HepG2 (cell line): ENCODE data around the gene CDC14B. TPM values are rescaled to one million over a fixed set of nuclear protein-coding genes. Genes with fewer than 3 reads are reported as not detected.
A peak's percentile ranks its signal among the peaks of the same experiment; 100 is the strongest.

Experiments used
- ARNT2 ChIP-seq: sonication (generic); formaldehyde crosslinking; IDR thresholded peaks from 2 replicates; pipeline ENCODE4 v1.8.0; 2022; ENCODE audit warnings: mild to moderate bottlenecking, low read depth, missing genetic modification reagents, moderate library complexity
- ARNTL ChIP-seq: sonication (generic); formaldehyde crosslinking; IDR thresholded peaks from 2 replicates; pipeline ENCODE4 v1.4.0; 2020; ENCODE audit warnings: mild to moderate bottlenecking, missing genetic modification reagents
- FOXK1 ChIP-seq: sonication (generic); formaldehyde crosslinking; IDR thresholded peaks from 2 replicates; pipeline ENCODE4 v1.4.0; 2020; ENCODE audit warnings: low read depth, missing genetic modification reagents, borderline replicate concordance
- FOXO1 ChIP-seq: sonication (generic); formaldehyde crosslinking; IDR thresholded peaks from 2 replicates; pipeline ENCODE4 v1.4.0; 2020; ENCODE audit warnings: missing genetic modification reagents
- IRF9 ChIP-seq: sonication (generic); formaldehyde crosslinking; IDR thresholded peaks from 2 replicates; pipeline ENCODE4 v1.8.0; 2022; ENCODE audit warnings: missing genetic modification reagents, mild to moderate bottlenecking, borderline replicate concordance
- MLXIP ChIP-seq: sonication (generic); formaldehyde crosslinking; IDR thresholded peaks from 2 replicates; pipeline ENCODE4 v1.9.0; 2021; ENCODE audit warnings: missing genetic modification reagents, borderline replicate concordance
- NPAS2 ChIP-seq: sonication (generic); formaldehyde crosslinking; IDR thresholded peaks from 2 replicates; pipeline ENCODE4 v1.8.0; 2022; ENCODE audit warnings: mild to moderate bottlenecking, missing genetic modification reagents, borderline replicate concordance
- NRL ChIP-seq: sonication (generic); formaldehyde crosslinking; IDR thresholded peaks from 2 replicates; pipeline ENCODE4 v1.5.0; 2020; ENCODE audit warnings: missing genetic modification reagents, mild to moderate bottlenecking, moderate library complexity, borderline replicate concordance
- RBFOX2 ChIP-seq: fragments of 200-400 bp; formaldehyde crosslinking; IDR thresholded peaks from 2 replicates; pipeline ENCODE4 v1.6.1; 2017; ENCODE audit warnings: low read depth, mild to moderate bottlenecking, low read length
- ZNF709 ChIP-seq: sonication (generic); formaldehyde crosslinking; IDR thresholded peaks from 2 replicates; pipeline ENCODE4 v1.5.0; 2020; ENCODE audit warnings: mild to moderate bottlenecking, missing genetic modification reagents
- ZNF850 ChIP-seq: sonication (generic); formaldehyde crosslinking; conservative IDR thresholded peaks from 2 replicates; pipeline ENCODE4 v1.9.0; 2021; ENCODE audit warnings: mild to moderate bottlenecking, missing genetic modification reagents
- ZSCAN30 ChIP-seq: sonication (generic); formaldehyde crosslinking; IDR thresholded peaks from 2 replicates; pipeline ENCODE4 v1.5.0; 2020; ENCODE audit warnings: mild to moderate bottlenecking, missing genetic modification reagents
- polyA plus RNA-seq, 8 experiments: library from polyadenylated mRNA; depleted of rRNA in 3 of 8; stranded (reverse) in 7 of 8; unstranded in 1 of 8; fragments of >200 nt; fragmentation: Illumina TruSeq in 4 of 8; extraction: Trizol in 4 of 8; gene quantifications; 2 replicates each; pipeline versions ENCODE4 v1.2.1 to v1.2.3, GENCODE V29; 2011 to 2016; ENCODE audit warnings: low read depth in 4 of 8, missing spikeins in 1 of 8, mixed read lengths in 1 of 8; ENCODE audit not compliant: insufficient read depth in 1 of 8
- total RNA-seq, 5 experiments: library from RNA; depleted of rRNA; stranded (reverse); fragments of >200 nt; fragmentation: Illumina TruSeq; extraction: Trizol; gene quantifications; 2 replicates each; pipeline ENCODE4 v1.2.3, GENCODE V29; 2016; ENCODE audit warnings: low read depth in 1 of 5
- TF ChIP-seq, protein P1 (sequence below): IDR thresholded peaks from 2 replicates; pipeline ENCODE4 v1.6.1; 2016; ENCODE audit warnings: missing compliant biosample characterization, missing genetic modification reagents, borderline replicate concordance
- TF ChIP-seq, protein P2 (sequence below): sonication (generic); formaldehyde crosslinking; IDR thresholded peaks from 2 replicates; pipeline ENCODE4 v1.4.0; 2020; ENCODE audit warnings: mild to moderate bottlenecking, missing genetic modification reagents
- TF ChIP-seq, protein P3 (sequence below): sonication (generic); formaldehyde crosslinking; IDR thresholded peaks from 2 replicates; pipeline ENCODE4 v1.4.0; 2020; ENCODE audit warnings: missing genetic modification reagents

Gene CDC14B
- total and polyA plus RNA-seq, 2 of the 13 experiments (the other 11 are each of a cell fraction or from before 2014, with no cell fraction given): 25.8 to 33.3 TPM

- TF ChIP-seq, protein P1, sequence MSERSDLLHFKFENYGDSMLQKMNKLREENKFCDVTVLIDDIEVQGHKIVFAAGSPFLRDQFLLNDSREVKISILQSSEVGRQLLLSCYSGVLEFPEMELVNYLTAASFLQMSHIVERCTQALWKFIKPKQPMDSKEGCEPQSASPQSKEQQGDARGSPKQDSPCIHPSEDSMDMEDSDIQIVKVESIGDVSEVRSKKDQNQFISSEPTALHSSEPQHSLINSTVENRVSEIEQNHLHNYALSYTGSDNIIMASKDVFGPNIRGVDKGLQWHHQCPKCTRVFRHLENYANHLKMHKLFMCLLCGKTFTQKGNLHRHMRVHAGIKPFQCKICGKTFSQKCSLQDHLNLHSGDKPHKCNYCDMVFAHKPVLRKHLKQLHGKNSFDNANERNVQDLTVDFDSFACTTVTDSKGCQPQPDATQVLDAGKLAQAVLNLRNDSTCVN (CRISPR knock-in tag): no peak
- TF ChIP-seq IRF9 (CRISPR knock-in tag): no peak; the same call in 1 of the 2 replicates
- TF ChIP-seq, protein P2, sequence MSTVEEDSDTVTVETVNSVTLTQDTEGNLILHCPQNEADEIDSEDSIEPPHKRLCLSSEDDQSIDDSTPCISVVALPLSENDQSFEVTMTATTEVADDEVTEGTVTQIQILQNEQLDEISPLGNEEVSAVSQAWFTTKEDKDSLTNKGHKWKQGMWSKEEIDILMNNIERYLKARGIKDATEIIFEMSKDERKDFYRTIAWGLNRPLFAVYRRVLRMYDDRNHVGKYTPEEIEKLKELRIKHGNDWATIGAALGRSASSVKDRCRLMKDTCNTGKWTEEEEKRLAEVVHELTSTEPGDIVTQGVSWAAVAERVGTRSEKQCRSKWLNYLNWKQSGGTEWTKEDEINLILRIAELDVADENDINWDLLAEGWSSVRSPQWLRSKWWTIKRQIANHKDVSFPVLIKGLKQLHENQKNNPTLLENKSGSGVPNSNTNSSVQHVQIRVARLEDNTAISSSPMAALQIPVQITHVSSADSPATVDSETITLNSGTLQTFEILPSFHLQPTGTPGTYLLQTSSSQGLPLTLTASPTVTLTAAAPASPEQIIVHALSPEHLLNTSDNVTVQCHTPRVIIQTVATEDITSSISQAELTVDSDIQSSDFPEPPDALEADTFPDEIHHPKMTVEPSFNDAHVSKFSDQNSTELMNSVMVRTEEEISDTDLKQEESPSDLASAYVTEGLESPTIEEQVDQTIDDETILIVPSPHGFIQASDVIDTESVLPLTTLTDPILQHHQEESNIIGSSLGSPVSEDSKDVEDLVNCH (CRISPR knock-in tag): no peak
- no peak for TF ChIP-seq FOXK1 (CRISPR knock-in tag)
- TF ChIP-seq FOXO1: no peak
- TF ChIP-seq NRL: peak; percentile 20; the same call in 1 of the 2 replicates
- TF ChIP-seq MLXIP (CRISPR knock-in tag): no peak
- no peak for TF ChIP-seq ZNF850
- TF ChIP-seq NPAS2 (CRISPR knock-in tag): no peak
- TF ChIP-seq, protein P3, sequence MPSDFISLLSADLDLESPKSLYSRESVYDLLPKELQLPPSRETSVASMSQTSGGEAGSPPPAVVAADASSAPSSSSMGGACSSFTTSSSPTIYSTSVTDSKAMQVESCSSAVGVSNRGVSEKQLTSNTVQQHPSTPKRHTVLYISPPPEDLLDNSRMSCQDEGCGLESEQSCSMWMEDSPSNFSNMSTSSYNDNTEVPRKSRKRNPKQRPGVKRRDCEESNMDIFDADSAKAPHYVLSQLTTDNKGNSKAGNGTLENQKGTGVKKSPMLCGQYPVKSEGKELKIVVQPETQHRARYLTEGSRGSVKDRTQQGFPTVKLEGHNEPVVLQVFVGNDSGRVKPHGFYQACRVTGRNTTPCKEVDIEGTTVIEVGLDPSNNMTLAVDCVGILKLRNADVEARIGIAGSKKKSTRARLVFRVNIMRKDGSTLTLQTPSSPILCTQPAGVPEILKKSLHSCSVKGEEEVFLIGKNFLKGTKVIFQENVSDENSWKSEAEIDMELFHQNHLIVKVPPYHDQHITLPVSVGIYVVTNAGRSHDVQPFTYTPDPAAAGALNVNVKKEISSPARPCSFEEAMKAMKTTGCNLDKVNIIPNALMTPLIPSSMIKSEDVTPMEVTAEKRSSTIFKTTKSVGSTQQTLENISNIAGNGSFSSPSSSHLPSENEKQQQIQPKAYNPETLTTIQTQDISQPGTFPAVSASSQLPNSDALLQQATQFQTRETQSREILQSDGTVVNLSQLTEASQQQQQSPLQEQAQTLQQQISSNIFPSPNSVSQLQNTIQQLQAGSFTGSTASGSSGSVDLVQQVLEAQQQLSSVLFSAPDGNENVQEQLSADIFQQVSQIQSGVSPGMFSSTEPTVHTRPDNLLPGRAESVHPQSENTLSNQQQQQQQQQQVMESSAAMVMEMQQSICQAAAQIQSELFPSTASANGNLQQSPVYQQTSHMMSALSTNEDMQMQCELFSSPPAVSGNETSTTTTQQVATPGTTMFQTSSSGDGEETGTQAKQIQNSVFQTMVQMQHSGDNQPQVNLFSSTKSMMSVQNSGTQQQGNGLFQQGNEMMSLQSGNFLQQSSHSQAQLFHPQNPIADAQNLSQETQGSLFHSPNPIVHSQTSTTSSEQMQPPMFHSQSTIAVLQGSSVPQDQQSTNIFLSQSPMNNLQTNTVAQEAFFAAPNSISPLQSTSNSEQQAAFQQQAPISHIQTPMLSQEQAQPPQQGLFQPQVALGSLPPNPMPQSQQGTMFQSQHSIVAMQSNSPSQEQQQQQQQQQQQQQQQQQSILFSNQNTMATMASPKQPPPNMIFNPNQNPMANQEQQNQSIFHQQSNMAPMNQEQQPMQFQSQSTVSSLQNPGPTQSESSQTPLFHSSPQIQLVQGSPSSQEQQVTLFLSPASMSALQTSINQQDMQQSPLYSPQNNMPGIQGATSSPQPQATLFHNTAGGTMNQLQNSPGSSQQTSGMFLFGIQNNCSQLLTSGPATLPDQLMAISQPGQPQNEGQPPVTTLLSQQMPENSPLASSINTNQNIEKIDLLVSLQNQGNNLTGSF (CRISPR knock-in tag): no peak
- peak; percentile 56; the same call in 1 of the 2 replicates for TF ChIP-seq ARNT2 (CRISPR knock-in tag)
- TF ChIP-seq ZNF709: no peak
- no peak for TF ChIP-seq ZSCAN30 (CRISPR knock-in tag)
- peak; percentile 75 for TF ChIP-seq RBFOX2
- 0 out of 2 replicates have a peak, but pooled peaks have one; percentile 6 for TF ChIP-seq ARNTL (CRISPR knock-in tag)
These were observed 35.0 kb upstream of the CDC14B start (continued) for GRCh38 chr9:96654450-96655197.
